H1 (cell line): ENCODE measurements around the gene PKD1. TPM values are rescaled to one million over a fixed set of nuclear protein-coding genes. Genes with fewer than 3 reads are reported as not detected.

Experiments
- CTCF ChIA-PET: fragments of 300-600 bp; sonication (Branson Sonifier 250); formaldehyde crosslinking; loops from one replicate; lab custom pipeline; 2021; ENCODE audit not compliant: partially characterized antibody; lab: Charles Lee
- POLR2A ChIA-PET: fragments of 300-600 bp; sonication (Branson Sonifier 250); formaldehyde crosslinking; loops from one replicate; lab custom pipeline; 2021; ENCODE audit warnings: inconsistent platforms; ENCODE audit not compliant: partially characterized antibody; lab: Charles Lee
- DNase-seq, 2 experiments: peaks; one replicate each; pipeline versions ENCODE4 v3.0.0 to v3.0.0-alpha.2; 2010 to 2022; ENCODE audit warnings: low spot score in 2 of 2, low read depth in 1 of 2, mixed read lengths in 1 of 2
- FAIRE-seq: peaks from 2 replicates; lab custom pipeline; 2011; peaks lifted over from hg19 to GRCh38; lab: Jason Lieb, UNC
- H2AFZ ChIP-seq: 2 replicates; pipeline ENCODE4 v1.8.1; 2012; ENCODE audit warnings: low read length, inconsistent platforms
- H2AK5ac ChIP-seq: 2 replicates; pipeline ENCODE4 v1.6.1; 2013; ENCODE audit warnings: low read depth, low read length
- H2BK120ac ChIP-seq: replicated peaks from 2 replicates; pipeline ENCODE3; 2013; ENCODE audit warnings: low read depth, low read length, inconsistent platforms
- H2BK12ac ChIP-seq: 2 replicates; pipeline ENCODE4 v1.6.1; 2013; ENCODE audit warnings: low read depth, low read length
- H2BK15ac ChIP-seq: 2 replicates; pipeline ENCODE4 v1.6.1; 2013; ENCODE audit warnings: low read length
- H2BK20ac ChIP-seq: 2 replicates; pipeline ENCODE4 v1.6.1; 2013; ENCODE audit warnings: low read length
- H2BK5ac ChIP-seq: 2 replicates; pipeline ENCODE4 v1.6.1; 2013; ENCODE audit warnings: low read depth, low read length
- H3K14ac ChIP-seq: 2 replicates; pipeline ENCODE4 v1.6.1; 2013; ENCODE audit warnings: inconsistent platforms; ENCODE audit not compliant: insufficient read length
- H3K18ac ChIP-seq: 2 replicates; pipeline ENCODE4 v1.6.1; 2013; ENCODE audit warnings: low read length; ENCODE audit errors: extremely low read depth
- H3K23ac ChIP-seq: 2 replicates; pipeline ENCODE4 v1.6.1; 2013; ENCODE audit warnings: inconsistent platforms; ENCODE audit not compliant: insufficient read length
- H3K23me2 ChIP-seq: 2 replicates; pipeline ENCODE4 v1.6.1; 2013; ENCODE audit warnings: low read depth, low read length
- H3K27ac ChIP-seq: 2 replicates; pipeline ENCODE4 v1.6.1; 2011; ENCODE audit warnings: low read depth, low read length, inconsistent platforms
- H3K27me3 ChIP-seq, 4 experiments: replicated peaks in 1 of 4; 1 replicate in 1 of 4; 2 replicates in 3 of 4; pipeline versions ENCODE4 v1.6.1 to v1.8.1; 2011 to 2013; ENCODE audit warnings: low read length in 3 of 4, mild to moderate bottlenecking in 3 of 4, inconsistent platforms in 2 of 4, mixed read lengths in 2 of 4, moderate library complexity in 1 of 4; ENCODE audit not compliant: control insufficient read depth in 3 of 4, insufficient read depth in 3 of 4; ENCODE audit errors: extremely low read depth in 1 of 4
- H3K36me3 ChIP-seq, 4 experiments: 2 replicates each; pipeline versions ENCODE4 v1.6.1 to v1.8.1; 2011 to 2013; ENCODE audit warnings: mild to moderate bottlenecking in 4 of 4, low read length in 3 of 4, moderate library complexity in 2 of 4, control low read depth in 1 of 4, inconsistent platforms in 1 of 4; ENCODE audit not compliant: insufficient read depth in 4 of 4, control insufficient read depth in 2 of 4
- H3K4ac ChIP-seq: replicated peaks from 2 replicates; pipeline ENCODE3; 2013; ENCODE audit warnings: low read length, low read depth, mixed read lengths, inconsistent platforms; ENCODE audit not compliant: insufficient read length
- H3K4me1 ChIP-seq, 4 experiments: replicated peaks in 1 of 4; 1 replicate in 1 of 4; 2 replicates in 3 of 4; pipeline versions ENCODE4 v1.6.1 to v1.8.1; 2011 to 2013; ENCODE audit warnings: low read length in 3 of 4, inconsistent platforms in 2 of 4, mixed read lengths in 1 of 4; ENCODE audit not compliant: insufficient read depth in 4 of 4, control insufficient read depth in 3 of 4
- H3K4me2 ChIP-seq, 2 experiments: 2 replicates each; pipeline versions ENCODE4 v1.6.1 to v1.8.1; 2011 to 2013; ENCODE audit warnings: low read depth in 2 of 2, low read length in 2 of 2, control low read depth in 1 of 2, inconsistent platforms in 1 of 2, mild to moderate bottlenecking in 1 of 2; ENCODE audit not compliant: insufficient read depth in 1 of 2
- H3K4me3 ChIP-seq, 4 experiments: fragments of 200-600, 300-600 bp in 1 of 4; sonication (generic), shearing (Covaris generic), sonication (Bioruptor Twin) in 1 of 4; 2 replicates each; pipeline versions ENCODE4 v1.5.1 to v1.8.1; 2011 to 2016; ENCODE audit warnings: low read length in 4 of 4, low read depth in 3 of 4, control low read depth in 2 of 4, inconsistent platforms in 2 of 4, mild to moderate bottlenecking in 2 of 4, mixed read lengths in 1 of 4, moderate library complexity in 1 of 4; ENCODE audit not compliant: insufficient read depth in 2 of 4; ENCODE audit errors: extremely low read depth in 1 of 4
- H3K56ac ChIP-seq: replicated peaks from 2 replicates; pipeline ENCODE3; 2013; ENCODE audit warnings: low read depth, mild to moderate bottlenecking, mixed read lengths, low read length, inconsistent platforms; ENCODE audit not compliant: insufficient read length
- H3K79me1 ChIP-seq: 2 replicates; pipeline ENCODE4 v1.6.1; 2013; ENCODE audit warnings: low read depth, low read length, control low read depth
- H3K79me2 ChIP-seq, 2 experiments: 2 replicates each; pipeline versions ENCODE4 v1.6.1 to v1.8.1; 2012 to 2013; ENCODE audit warnings: low read length in 2 of 2, mild to moderate bottlenecking in 2 of 2, inconsistent platforms in 1 of 2; ENCODE audit not compliant: insufficient read depth in 2 of 2, control insufficient read depth in 1 of 2
- H3K9ac ChIP-seq, 4 experiments: replicated peaks in 1 of 4; 1 replicate in 1 of 4; 2 replicates in 3 of 4; pipeline versions ENCODE4 v1.6.1 to v1.8.1; 2011 to 2013; ENCODE audit warnings: low read depth in 3 of 4, low read length in 3 of 4, control low read depth in 2 of 4, mild to moderate bottlenecking in 2 of 4, moderate library complexity in 2 of 4, inconsistent platforms in 1 of 4; ENCODE audit errors: extremely low read depth in 1 of 4
- H3K9me3 ChIP-seq, 2 experiments: 2 replicates each; pipeline versions ENCODE4 v1.6.1 to v1.8.1; 2012 to 2013; ENCODE audit warnings: mild to moderate bottlenecking in 2 of 2, moderate library complexity in 2 of 2, control low read depth in 1 of 2, inconsistent platforms in 1 of 2, low read depth in 1 of 2, low read length in 1 of 2, mixed read lengths in 1 of 2; ENCODE audit not compliant: insufficient read depth in 2 of 2
- H4K20me1 ChIP-seq, 2 experiments: replicated peaks in 1 of 2; 2 replicates each; pipeline versions ENCODE3 to v1.8.1; 2011 to 2013; ENCODE audit warnings: inconsistent platforms in 2 of 2, low read length in 2 of 2, mild to moderate bottlenecking in 1 of 2; ENCODE audit not compliant: insufficient read depth in 2 of 2, control insufficient read depth in 1 of 2
- H4K5ac ChIP-seq: 2 replicates; pipeline ENCODE4 v1.6.1; 2013; ENCODE audit warnings: low read length, low read depth, mixed read lengths, inconsistent platforms; ENCODE audit not compliant: insufficient read length
- H4K8ac ChIP-seq: 2 replicates; pipeline ENCODE4 v1.8.0; 2013; ENCODE audit warnings: mild to moderate bottlenecking, moderate library complexity, low read length, inconsistent platforms; ENCODE audit not compliant: insufficient read depth; ENCODE audit errors: extremely low read depth
- H4K91ac ChIP-seq: replicated peaks from 2 replicates; pipeline ENCODE3; 2013; ENCODE audit warnings: low read length, mixed read lengths, inconsistent platforms; ENCODE audit not compliant: insufficient read length
- SP2 ChIP-seq: IDR thresholded peaks from 2 replicates; pipeline ENCODE4 v1.6.1; 2012; ENCODE audit warnings: mild to moderate bottlenecking, low read length, inconsistent platforms
- WGBS, 2 experiments: shearing (Covaris generic) in 1 of 2; methylation state at CpG; one replicate each; pipeline versions ENCODE4 v1.1.6 to v1.1.7; 2013 to 2015; ENCODE audit warnings: low lambda C conversion rate in 2 of 2, mixed read lengths in 2 of 2, inconsistent platforms in 1 of 2, low coverage in 1 of 2, missing lambda C conversion rate in 1 of 2; ENCODE audit not compliant: insufficient replicate concordance in 2 of 2, insufficient coverage in 1 of 2, insufficient read length in 1 of 2; ENCODE audit errors: extremely low coverage in 1 of 2, missing lambda C conversion rate in 1 of 2; 5-methylcytosine and 5-hydroxymethylcytosine counted together
- polyA plus RNA-seq, 7 experiments: library from polyadenylated mRNA; depleted of rRNA in 3 of 7; stranded (reverse) in 5 of 7; unstranded in 2 of 7; fragments of >200 nt in 5 of 7; fragments of 200-250 nt in 2 of 7; gene quantifications; 1 replicate in 5 of 7; 2 replicates in 1 of 7; 4 replicates in 1 of 7; pipeline versions ENCODE4 v1.2.1 to v1.2.3, GENCODE V29; 2011 to 2013; ENCODE audit warnings: missing spikeins in 2 of 7, mixed read lengths in 2 of 7
- total RNA-seq: library from RNA; stranded (reverse); fragmentation: NEBNext Ultra II Directional; extraction: Animal tissue kit (Norgen Biotek cat#: 25700); gene quantifications from 2 replicates; pipeline ENCODE4 v1.2.1, GENCODE V29; 2021
- TF ChIP-seq, protein P1 (sequence below): IDR thresholded peaks from 2 replicates; pipeline ENCODE4 v1.6.1; 2012; ENCODE audit warnings: inconsistent platforms

Gene PKD1
- total and polyA plus RNA-seq, 2 of the 8 experiments (the other 6 are each of a cell fraction or from before 2014, with no cell fraction given), result 40.6 to 52.7 TPM

DNA sequence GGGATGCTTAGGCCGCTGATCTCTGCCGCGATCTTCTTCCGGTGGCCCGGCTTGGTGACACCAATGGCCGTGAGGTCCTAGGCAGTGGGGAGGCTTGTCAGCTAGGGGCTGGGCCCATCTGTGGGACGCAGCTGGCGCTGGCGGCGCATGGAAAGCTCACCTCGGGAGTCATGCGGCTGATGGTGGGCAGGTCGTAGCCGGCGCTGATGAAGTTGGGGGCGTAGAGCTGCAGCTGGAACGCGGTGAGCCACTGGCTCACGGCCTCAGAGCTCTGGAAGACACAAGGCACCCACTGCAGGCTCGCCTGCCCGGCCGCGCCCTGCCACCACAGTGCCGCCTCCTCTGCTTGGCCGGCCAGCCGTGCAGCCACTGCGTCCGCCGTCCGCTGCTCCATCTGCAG is 48.0 kb upstream of the PKD1 start:
- H3K4ac ChIP-seq, result no peak overlapping the region
- no peak overlapping the region for H3K56ac ChIP-seq
- H2BK20ac ChIP-seq, result no peak overlapping the region
- no peaks in the 10 kb centered on the region for H3K79me2 ChIP-seq
- H3K14ac ChIP-seq, result no peak overlapping the region
- WGBS, 2 experiments, result 96% methylated on average over 29 of the region's 30 CpGs; no CpG with 5 or more reads in 1 of the 2 experiments
- TF ChIP-seq, protein P1, sequence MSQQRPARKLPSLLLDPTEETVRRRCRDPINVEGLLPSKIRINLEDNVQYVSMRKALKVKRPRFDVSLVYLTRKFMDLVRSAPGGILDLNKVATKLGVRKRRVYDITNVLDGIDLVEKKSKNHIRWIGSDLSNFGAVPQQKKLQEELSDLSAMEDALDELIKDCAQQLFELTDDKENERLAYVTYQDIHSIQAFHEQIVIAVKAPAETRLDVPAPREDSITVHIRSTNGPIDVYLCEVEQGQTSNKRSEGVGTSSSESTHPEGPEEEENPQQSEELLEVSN, result no peak
- TF ChIP-seq SP2, result no peak
- peaks cover 0 to 7% (median 2%) of the 10 kb centered on the region in 4 experiments; a peak in 4 of 7 replicates for H3K4me1 ChIP-seq
- H3K4me2 ChIP-seq, result no peak overlapping the region
- H3K23ac ChIP-seq, result no peak overlapping the region
- peaks cover 0 to 4% (median 0%) of the 10 kb centered on the region in 4 experiments; a peak in 1 of 8 replicates for H3K36me3 ChIP-seq
- CTCF ChIA-PET, result interaction anchor here (0.5 to 0.8 kb wide), 2 partner anchors 11 to 128 kb away, joined by 3 to 4 read pairs; no protein-coding TSS in a partner anchor
- peaks cover 2% of the 10 kb centered on the region; the same call in 1 of the 2 replicates for H3K23me2 ChIP-seq
- H3K79me1 ChIP-seq, result no peaks in the 10 kb centered on the region
- no peak overlapping the region for H2BK15ac ChIP-seq
- H3K27me3 ChIP-seq, result no peaks in the 10 kb centered on the region; a peak in 1 of 7 replicates
- no peak overlapping the region for H3K9ac ChIP-seq
- no peak overlapping the region for H4K8ac ChIP-seq
- H2AK5ac ChIP-seq, result no peak overlapping the region
- no peak overlapping the region for H3K4me3 ChIP-seq
- H2BK5ac ChIP-seq, result no peak overlapping the region
- H3K18ac ChIP-seq, result no peak overlapping the region
- no peak overlapping the region for H4K91ac ChIP-seq
- DNase-seq, result no peak
- H3K9me3 ChIP-seq, result no peaks in the 10 kb centered on the region
- H3K27ac ChIP-seq, result no peak overlapping the region
- POLR2A ChIA-PET, result interaction anchor here (0.6 to 4.9 kb wide), 10 partner anchors 9 to 158 kb away, joined by 3 to 17 read pairs (median 3); partner anchors contain the start of genes NHERF2, PGP and TRAF7
- no peak overlapping the region for H4K5ac ChIP-seq
- no peak for FAIRE-seq
- peaks cover 0 to 6% of the 10 kb centered on the region in 2 experiments for H4K20me1 ChIP-seq
- no peak overlapping the region for H2BK12ac ChIP-seq
- H2BK120ac ChIP-seq, result no peak overlapping the region
- H2AFZ ChIP-seq, result no peak overlapping the region
